GM12878 (cell line): ENCODE data around the gene TMEM235. TPM values are rescaled to one million over a fixed set of nuclear protein-coding genes. Genes with fewer than 3 reads are reported as not detected.

ENCODE experiments used
- KDM1A ChIP-seq: fragments of 200-600 bp; sonication (generic); IDR thresholded peaks from 2 replicates; pipeline ENCODE4 v1.6.1; 2016; ENCODE audit warnings: borderline replicate concordance
- KLF5 ChIP-seq: fragments of 450-650 bp; IDR thresholded peaks from 2 replicates; pipeline ENCODE4 v1.6.1; 2014; ENCODE audit warnings: mild to moderate bottlenecking; ENCODE audit not compliant: partially characterized antibody
- MTA2 ChIP-seq: fragments of 450-650 bp; IDR thresholded peaks from 2 replicates; pipeline ENCODE4 v1.6.1; 2016; ENCODE audit warnings: low read depth, mild to moderate bottlenecking, moderate library complexity
- REST ChIP-seq: IDR thresholded peaks from 2 replicates; pipeline ENCODE4 v1.6.1; 2012; ENCODE audit warnings: mild to moderate bottlenecking, low read depth, low read length
- SP1 ChIP-seq: IDR thresholded peaks from one replicate; pipeline ENCODE4 v1.6.1; 2011; ENCODE audit warnings: low read depth, low read length
- TCF12 ChIP-seq: IDR thresholded peaks from 2 replicates; pipeline ENCODE4 v1.6.1; 2011; ENCODE audit warnings: low read depth, mild to moderate bottlenecking, low read length
- ZNF217 ChIP-seq: fragments of 450-650 bp; IDR thresholded peaks from 2 replicates; pipeline ENCODE4 v1.6.1; 2017; ENCODE audit warnings: antibody characterized with exemption, mild to moderate bottlenecking
- polyA plus RNA-seq, 11 experiments: library from polyadenylated mRNA; depleted of rRNA in 4 of 11; unstranded in 6 of 11; stranded (reverse) in 5 of 11; fragments of >200 nt; fragmentation: Nextera tagmentation in 4 of 11; fragmentation: Illumina TruSeq in 1 of 11; extraction: Ambion mirVana in 4 of 11; extraction: Trizol in 1 of 11; gene quantifications; 1 replicate in 1 of 11; 2 replicates in 10 of 11; pipeline versions ENCODE4 v1.2.1 to v1.2.3, GENCODE V29; 2011 to 2016; ENCODE audit warnings: inconsistent platforms in 2 of 11, missing spikeins in 2 of 11, low read depth in 1 of 11
- total RNA-seq, 4 experiments: library from RNA; depleted of rRNA in 3 of 4; stranded (reverse); fragments of >200 nt in 3 of 4; fragmentation: Illumina TruSeq in 1 of 4; extraction: Trizol in 1 of 4; gene quantifications; 2 replicates each; pipeline versions ENCODE4 v1.2.1 to v1.2.3, GENCODE V29; 2013 to 2021
- TF ChIP-seq, protein P1 (sequence below): fragments of 450-650 bp; IDR thresholded peaks from 2 replicates; pipeline ENCODE4 v1.6.1; 2014; ENCODE audit warnings: mild to moderate bottlenecking

The TMEM235 gene
- total and polyA plus RNA-seq, 10 of the 15 experiments (the other 5 are each of a cell fraction or from before 2014, with no cell fraction given), result not detected

DNA sequence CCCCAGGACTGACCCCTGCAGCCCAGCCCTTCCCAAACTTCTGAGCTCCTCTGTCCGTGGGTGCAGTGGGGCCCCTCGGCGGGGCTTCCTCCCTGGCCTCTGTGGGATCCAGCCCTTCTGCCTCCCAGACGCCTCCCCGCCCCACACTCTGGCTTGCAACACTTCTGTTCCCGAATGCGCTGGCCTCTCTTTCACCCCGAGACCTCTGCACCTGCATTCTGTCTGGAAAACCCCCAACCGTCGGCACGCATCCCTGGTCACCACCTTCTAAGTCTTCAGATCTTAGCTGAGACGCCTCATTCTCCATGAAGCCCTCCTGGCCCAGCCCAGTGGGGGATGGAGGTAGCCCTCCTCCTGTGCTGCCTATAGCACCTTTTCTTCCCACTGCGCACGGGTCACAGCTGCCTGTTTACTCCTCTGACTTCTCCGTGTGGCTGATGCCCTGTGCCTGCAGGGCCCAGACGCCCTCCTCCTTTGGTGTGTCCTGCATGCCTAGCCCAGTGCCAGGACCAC lies 26.4 kb downstream of the TMEM235 start (continued):
- TF ChIP-seq REST, result no peak
- peak; percentile 29 for TF ChIP-seq SP1
- peak; percentile 38; the same call in 1 of the 2 replicates for TF ChIP-seq MTA2
- no peak for TF ChIP-seq KDM1A
- TF ChIP-seq TCF12, result peak; percentile 96
- no peak for TF ChIP-seq ZNF217
- no peak for TF ChIP-seq KLF5
- TF ChIP-seq, protein P1, sequence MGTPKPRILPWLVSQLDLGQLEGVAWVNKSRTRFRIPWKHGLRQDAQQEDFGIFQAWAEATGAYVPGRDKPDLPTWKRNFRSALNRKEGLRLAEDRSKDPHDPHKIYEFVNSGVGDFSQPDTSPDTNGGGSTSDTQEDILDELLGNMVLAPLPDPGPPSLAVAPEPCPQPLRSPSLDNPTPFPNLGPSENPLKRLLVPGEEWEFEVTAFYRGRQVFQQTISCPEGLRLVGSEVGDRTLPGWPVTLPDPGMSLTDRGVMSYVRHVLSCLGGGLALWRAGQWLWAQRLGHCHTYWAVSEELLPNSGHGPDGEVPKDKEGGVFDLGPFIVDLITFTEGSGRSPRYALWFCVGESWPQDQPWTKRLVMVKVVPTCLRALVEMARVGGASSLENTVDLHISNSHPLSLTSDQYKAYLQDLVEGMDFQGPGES, result no peak
